Measurements from ENCODE around the gene DDX1. TPM values are rescaled to one million over a fixed set of nuclear protein-coding genes. Genes with fewer than 3 reads are reported as not detected.
A peak's percentile ranks its signal among the peaks of the same experiment; 100 is the strongest.

Gene DDX1
- total and polyA plus RNA-seq, 2 experiments from 2014 or later, result 37.5 to 109 TPM

GRCh38 chr2:15626126-15626525, 34.5 kb downstream of the DDX1 start:
- Histone ChIP-seq H3K36me3 (peaks cover 72% of the 10 kb centered on the region), H3K9me3 (ENCODE audit: low read depth) (no peaks in the 10 kb centered on the region), H3K4me3 (no peak overlapping the region), H3K27me3 (no peaks in the 10 kb centered on the region), H3K27ac (no peak overlapping the region), H3K4me1 (ENCODE audit: low read depth) (no peaks in the 10 kb centered on the region)
- TF ChIP-seq, protein P1, sequence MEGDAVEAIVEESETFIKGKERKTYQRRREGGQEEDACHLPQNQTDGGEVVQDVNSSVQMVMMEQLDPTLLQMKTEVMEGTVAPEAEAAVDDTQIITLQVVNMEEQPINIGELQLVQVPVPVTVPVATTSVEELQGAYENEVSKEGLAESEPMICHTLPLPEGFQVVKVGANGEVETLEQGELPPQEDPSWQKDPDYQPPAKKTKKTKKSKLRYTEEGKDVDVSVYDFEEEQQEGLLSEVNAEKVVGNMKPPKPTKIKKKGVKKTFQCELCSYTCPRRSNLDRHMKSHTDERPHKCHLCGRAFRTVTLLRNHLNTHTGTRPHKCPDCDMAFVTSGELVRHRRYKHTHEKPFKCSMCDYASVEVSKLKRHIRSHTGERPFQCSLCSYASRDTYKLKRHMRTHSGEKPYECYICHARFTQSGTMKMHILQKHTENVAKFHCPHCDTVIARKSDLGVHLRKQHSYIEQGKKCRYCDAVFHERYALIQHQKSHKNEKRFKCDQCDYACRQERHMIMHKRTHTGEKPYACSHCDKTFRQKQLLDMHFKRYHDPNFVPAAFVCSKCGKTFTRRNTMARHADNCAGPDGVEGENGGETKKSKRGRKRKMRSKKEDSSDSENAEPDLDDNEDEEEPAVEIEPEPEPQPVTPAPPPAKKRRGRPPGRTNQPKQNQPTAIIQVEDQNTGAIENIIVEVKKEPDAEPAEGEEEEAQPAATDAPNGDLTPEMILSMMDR (IDR thresholded peaks at IDR 0.05; ENCODE audit: low read depth, low read length), result no peak
- no peak for DNase-seq (ENCODE audit: low read depth in 1 of 2, low spot score in 1 of 2)

DNA sequence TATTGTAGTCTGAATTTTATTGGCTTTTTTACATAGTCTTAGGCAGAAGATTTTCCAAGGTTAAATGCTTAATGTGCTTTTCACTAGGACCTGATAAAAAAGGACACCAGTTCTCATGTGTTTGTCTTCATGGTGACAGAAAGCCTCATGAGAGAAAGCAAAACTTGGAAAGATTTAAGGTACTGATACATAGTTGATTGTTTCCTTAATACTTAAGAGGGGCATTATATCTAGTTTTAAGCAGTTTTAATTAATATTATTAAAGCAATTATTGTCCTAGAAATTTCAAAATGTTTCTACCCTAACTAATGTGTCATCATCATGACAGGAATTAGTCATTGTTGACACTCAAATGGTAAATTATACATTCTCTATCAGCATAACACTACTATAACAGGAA, 35.3 kb downstream of the DDX1 start:
- H3K27me3 ChIP-seq, result no peaks in the 10 kb centered on the region
- no peaks in the 10 kb centered on the region for H3K9me3 ChIP-seq (ENCODE audit: low read depth)
- H3K4me1 ChIP-seq (ENCODE audit: low read depth), result no peaks in the 10 kb centered on the region
- peak overlapping the region; percentile 16 for H3K27ac ChIP-seq
- TF ChIP-seq, protein P1 (IDR thresholded peaks at IDR 0.05; ENCODE audit: low read depth, low read length), result no peak
- H3K4me3 ChIP-seq, result no peak overlapping the region
- peaks cover 73% of the 10 kb centered on the region for H3K36me3 ChIP-seq
- no peak for DNase-seq (ENCODE audit: low read depth in 1 of 2, low spot score in 1 of 2)

DNA sequence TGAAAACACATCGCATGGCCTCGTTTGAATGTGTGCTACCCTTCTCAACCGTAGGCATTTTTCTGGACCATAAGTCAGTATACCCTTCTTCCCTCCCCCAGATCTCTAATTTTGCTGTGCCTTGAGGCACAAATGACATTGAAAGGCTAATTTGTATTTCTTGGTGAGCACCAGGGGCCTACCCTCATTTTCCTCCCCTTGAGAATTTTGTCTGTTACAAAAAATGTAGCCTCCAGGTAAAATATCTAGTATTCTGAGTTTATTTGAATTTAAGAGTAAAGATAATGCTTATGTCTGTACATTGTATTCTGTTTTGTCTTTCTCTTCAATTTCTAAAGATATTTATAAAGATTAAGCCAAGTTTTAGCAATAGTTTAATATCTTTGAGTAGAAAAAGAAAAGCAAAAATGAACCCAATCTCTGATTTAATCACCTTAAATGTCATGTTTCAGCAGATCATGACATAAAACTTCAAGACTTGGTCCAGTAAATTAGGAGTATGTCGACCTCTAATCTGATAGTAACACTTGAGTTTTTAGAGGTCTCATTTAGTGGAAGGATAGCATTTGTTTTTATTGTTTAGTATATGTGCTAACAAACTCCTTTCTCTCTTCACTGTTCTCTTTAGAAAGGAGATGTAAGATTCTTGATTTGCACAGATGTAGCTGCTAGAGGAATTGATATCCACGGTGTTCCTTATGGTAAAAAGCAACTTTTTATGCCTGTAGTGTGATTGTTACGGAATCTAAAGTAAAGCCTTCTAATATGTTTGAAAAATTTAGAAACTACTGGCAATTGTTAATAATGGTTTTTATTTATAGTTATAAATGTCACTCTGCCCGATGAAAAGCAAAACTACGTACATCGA, 36.4 kb downstream of the DDX1 start:
- Histone ChIP-seq H3K4me3 (no peak overlapping the region), H3K36me3 (peaks cover 66% of the 10 kb centered on the region), H3K9me3 (ENCODE audit: low read depth) (no peaks in the 10 kb centered on the region), H3K27me3 (no peaks in the 10 kb centered on the region), H3K4me1 (ENCODE audit: low read depth) (peaks cover 2% of the 10 kb centered on the region), H3K27ac (no peak overlapping the region)
- TF ChIP-seq, protein P1 (IDR thresholded peaks at IDR 0.05; ENCODE audit: low read depth, low read length), result no peak
- no peak for DNase-seq (ENCODE audit: low read depth in 1 of 2, low spot score in 1 of 2)

GRCh38 chr2:15628899-15629855, 37.5 kb downstream of the DDX1 start:
- Histone ChIP-seq H3K4me3 (no peak overlapping the region), H3K4me1 (ENCODE audit: low read depth) (peaks cover 9% of the 10 kb centered on the region), H3K27me3 (no peaks in the 10 kb centered on the region), H3K9me3 (ENCODE audit: low read depth) (no peaks in the 10 kb centered on the region), H3K27ac (no peak overlapping the region), H3K36me3 (peaks cover 55% of the 10 kb centered on the region)
- DNase-seq (ENCODE audit: low read depth in 1 of 2, low spot score in 1 of 2), result no peak
- TF ChIP-seq, protein P1 (IDR thresholded peaks at IDR 0.05; ENCODE audit: low read depth, low read length), result no peak

DNA sequence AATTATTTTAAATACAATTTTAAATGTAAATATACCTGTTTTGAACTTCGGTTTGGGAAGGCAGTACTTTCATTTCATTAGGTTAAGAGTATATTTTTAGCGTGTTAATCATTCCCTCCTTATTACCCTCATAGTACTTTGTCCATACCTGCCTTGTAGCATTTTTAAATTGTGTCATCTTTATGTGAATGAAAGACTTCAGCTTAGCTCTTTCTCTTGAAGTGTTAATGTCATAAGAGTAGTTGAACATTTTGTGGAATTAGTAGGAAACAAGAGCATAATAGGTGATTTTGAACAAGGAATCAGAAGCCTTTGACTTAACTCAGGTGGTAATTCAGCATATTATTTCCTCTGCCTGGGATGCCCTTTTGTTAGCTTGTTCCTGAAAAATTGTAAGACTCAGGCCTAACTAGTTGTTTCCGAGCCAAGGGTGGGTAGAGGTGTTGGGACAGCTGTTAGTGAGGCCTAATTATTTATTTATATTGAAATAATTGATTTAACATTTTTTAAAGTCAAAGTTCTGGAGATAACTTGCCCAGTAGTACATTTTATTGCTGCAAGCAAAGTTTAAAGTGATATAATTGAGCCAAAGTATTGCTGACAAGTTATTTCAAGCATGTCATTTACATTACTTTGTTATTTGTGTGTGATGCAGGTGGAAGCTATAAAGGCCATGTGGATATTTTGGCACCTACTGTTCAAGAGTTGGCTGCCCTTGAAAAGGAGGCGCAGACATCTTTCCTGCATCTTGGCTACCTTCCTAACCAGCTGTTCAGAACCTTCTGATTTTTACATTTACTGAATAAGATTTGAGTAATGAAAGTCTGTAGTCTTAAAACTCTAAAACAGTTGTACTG, 38.7 kb downstream of the DDX1 start:
- H3K9me3 ChIP-seq (ENCODE audit: low read depth), result no peaks in the 10 kb centered on the region
- H3K4me3 ChIP-seq, result no peak overlapping the region
- H3K4me1 ChIP-seq (ENCODE audit: low read depth), result peaks cover 9% of the 10 kb centered on the region
- no peak overlapping the region for H3K27ac ChIP-seq
- TF ChIP-seq, protein P1 (IDR thresholded peaks at IDR 0.05; ENCODE audit: low read depth, low read length), result no peak
- H3K36me3 ChIP-seq, result peaks cover 43% of the 10 kb centered on the region
- no peaks in the 10 kb centered on the region for H3K27me3 ChIP-seq
- DNase-seq (ENCODE audit: low read depth in 1 of 2, low spot score in 1 of 2), result no peak
